NOMO-1 treated with DMSO at 0.1 percent for 48 hours (cell line): Measurements from ENCODE around the gene CFAP210.

Experiments used
- DNase-seq: peaks from one replicate; lab custom pipeline; 2025; ENCODE audit not compliant: unreplicated experiment; lab: John Stamatoyannopoulos, UW

The CFAP210 gene

DNA sequence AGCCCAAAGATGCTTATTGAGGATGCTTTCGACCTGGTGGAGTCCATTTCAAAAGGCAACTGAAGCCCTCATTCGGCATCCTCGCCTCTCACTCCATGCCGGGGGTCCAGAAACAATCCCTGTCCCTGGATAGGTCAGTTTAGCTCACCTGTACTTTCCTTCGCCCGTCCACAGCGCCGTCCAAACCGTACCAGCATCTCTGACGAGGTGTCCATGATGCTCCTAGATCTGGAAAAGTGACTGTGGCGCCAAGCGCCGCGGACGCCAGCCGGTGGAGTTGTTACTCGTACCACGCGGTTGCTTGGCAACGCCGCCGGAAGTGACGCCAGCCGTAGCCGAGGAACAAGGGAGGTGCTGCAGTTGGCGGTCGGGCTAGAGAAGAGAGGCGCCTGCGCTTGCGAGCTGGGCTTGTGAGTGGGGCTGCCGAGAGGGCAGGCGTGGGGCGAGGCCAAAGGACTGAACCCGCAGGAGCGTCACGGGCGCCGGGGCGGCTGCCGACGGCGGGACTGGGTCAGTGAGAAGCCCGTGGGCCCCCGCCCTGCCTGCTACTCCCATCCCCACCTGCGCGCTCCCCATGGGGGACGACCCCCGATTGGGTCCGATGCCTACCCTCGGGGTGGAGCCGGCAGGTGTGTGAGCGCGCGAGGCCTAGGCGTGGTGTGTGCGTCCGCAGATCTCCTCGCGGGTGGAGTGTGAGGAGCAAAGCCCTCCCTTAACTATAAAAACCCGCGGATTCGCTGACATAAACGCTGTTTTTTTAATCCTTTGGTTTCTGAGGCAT lies at the start of gene CFAP210, which contains the start of gene PHOSPHO2:
CFAP210 (minus strand) TSS at position 293 of the 781 bp plus-strand sequence; CDS start at position 215, 78 bp downstream.
PHOSPHO2 (plus strand) TSS at position 357 of the 781 bp plus-strand sequence. CDS start 6,503 bp downstream, outside the sequence.
- peak; percentile 95 for DNase-seq

DNA sequence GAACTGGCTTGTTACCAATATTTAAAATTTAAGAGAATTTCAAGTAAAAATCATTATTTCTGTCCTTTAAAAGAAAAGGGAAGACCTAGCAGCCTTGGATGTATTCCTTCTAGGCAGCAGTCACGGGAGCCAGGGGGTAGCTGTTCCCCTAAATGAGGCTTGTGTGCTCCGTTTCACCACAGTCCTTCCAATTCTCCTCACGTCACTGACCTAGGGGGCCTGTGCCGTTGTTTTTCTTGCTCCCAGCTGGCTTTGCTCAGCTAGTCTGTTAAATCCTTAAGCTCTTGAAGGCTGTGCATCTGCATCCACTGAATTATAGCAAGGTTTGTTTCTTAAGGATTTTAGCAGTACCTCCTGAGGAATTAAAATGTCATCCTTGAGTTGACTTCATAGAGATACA lies 49.3 kb upstream of the CFAP210 start:
- DNase-seq: no peak

DNA sequence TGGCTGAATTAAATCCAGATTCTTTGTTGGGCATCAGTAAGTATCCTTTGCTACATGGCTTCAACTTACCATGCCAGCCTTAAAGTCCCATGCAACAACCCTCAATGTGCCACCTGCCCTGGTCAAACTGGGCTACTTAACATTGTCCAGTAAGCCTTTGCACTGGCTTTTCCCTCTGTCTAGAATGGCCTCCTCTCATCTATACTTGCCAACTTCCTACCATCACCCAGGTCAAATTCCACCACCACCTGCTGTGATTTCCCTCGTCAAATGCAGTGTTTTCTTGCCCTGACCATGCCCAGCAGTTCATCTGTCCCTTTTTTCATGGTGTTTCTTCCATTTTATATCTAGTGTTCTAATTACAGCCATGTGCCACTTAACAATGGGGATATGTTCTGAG lies 45.1 kb upstream of the CFAP210 start:
- no peak for DNase-seq

GRCh38 chr2:169738566-169739229 lies 44.5 kb upstream of the CFAP210 start:
- DNase-seq: no peak

DNA sequence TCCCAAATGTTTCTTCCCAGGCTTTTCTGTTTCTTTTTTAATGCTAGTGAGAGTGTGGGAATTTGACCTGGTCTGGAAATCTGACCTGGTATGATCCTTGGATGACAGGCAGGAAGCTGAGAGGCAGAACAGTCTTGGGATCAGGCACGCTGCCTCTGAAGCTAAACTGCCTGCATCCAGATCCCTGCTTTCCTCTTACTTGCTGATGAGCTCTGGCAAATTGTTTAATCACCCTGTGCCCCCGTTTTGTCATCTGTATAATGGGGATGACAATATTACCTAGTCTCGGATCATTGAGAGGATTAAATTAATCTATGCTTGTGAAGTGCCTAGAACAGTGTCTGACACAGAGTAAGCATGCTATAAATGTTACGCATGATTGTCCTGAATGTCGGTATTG lies 42.7 kb upstream of the CFAP210 start:
- no peak for DNase-seq

DNA sequence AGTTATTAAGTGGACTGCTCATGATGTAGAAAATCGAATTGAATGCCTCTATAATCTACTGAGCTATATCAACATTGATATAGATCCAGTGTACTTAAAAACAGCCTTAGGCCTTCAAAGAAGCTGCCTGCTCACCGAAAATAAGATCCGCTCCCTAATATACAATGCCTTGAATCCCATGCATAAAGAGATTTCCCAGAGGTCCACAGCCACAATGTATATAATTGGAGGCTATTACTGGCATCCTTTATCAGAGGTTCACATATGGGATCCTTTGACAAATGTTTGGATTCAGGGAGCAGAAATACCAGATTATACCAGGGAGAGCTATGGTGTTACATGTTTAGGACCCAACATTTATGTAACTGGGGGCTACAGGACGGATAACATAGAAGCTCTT lies 41.4 kb upstream of the CFAP210 start:
- DNase-seq: no peak

DNA sequence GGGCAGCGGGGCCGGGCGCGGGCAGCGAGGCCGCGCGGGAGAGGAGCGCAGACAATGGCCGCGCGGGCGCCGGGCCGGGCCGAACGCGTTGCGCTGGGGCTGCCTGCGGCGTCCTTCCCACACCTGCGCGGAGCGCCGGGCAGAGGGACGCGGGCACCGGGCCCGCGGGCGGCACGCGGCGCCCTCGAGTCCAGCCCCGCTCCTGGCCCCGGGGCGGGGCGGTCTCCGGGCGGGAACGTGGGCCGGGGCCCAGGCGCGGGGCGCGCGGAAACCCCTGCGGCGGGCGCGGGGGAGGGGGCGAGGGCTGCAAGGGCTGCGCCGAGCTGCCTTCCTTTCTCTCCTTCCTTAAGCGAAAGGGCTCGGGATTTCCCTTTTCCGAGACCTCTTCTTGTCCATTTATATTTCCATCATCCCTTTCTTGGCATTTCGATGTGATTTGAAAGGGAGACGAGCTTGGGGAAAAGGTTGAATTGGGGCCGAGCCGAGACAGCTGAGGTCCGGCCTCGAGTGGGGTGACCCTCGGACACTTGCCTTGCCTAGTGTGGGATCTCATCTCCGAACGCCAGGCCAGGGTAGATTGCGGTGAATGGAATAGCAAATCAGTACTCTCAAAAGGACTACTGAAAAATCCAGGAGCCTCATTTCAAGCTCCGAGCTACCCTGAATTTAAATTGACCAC lies 40.1 kb upstream of the CFAP210 start:
- DNase-seq: no peak

- no peak for DNase-seq
Observed at GRCh38 chr2:169732583-169733358, 38.6 kb upstream of the CFAP210 start.

- DNase-seq: no peak
Observed at GRCh38 chr2:169732075-169732474, 37.9 kb upstream of the CFAP210 start.

DNA sequence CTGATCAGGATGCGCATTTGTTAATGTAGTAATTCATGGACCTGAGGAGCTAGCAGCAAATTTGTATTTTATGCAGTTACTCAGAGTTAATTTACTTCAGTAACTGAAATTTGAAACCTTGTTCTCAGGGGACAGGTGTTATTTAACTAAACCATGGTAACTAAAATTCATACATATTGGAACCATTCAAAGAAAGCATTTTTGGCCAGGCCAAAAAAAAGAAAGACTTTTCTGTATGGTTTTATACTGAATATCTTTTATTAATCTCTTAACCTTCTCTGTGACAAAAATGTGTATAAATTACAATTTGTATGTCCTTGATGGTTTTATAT lies 35.0 kb upstream of the CFAP210 start:
- DNase-seq: no peak

GRCh38 chr2:169727065-169727464 lies 32.9 kb upstream of the CFAP210 start:
- DNase-seq: no peak

- DNase-seq: no peak
Observed at GRCh38 chr2:169721016-169721415, 26.8 kb upstream of the CFAP210 start.

DNA sequence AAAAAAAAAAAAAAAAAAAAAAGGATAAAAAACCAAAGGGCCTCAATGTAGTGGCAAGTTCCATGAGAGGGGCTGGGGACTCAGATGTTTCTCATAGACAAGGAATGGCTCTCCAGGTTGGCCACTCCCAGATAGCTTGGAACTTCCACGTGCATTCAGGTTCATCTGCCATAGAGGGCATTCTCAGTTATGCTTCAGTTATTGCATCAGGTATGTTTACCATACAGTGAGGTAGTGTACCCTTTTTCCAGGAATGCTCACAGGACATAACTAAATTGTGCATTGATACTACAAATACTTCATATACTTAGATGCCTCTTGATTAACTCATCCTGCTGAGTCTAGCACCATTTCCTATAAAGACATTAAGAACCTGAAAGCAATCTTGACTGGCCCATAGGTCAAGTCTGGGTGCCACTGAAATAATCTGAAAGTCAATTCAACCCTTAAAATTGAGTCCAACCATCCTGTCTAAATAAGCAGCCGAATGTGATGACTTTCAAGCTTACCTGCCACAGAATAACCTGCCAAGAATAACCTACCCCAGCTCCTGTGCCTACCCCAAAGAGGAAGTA lies 24.8 kb upstream of the CFAP210 start:
- no peak for DNase-seq

DNA sequence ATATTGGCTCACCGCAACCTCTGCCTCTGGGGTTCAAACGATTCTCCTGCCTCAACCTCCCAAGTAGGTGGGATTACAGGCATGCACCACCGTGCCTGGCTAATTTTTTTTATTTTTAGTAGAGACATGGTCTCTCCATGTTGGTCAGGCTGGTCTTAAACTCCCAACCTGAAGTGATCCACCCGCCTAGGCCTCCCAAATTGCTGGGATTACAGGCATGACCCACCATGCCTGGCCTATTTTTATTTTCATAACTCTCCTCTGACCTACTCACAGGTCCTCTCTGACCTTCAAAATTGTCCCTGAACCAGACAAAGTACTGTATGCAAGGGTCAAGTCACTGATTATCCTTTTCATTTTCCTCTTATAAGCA lies 23.5 kb upstream of the CFAP210 start:
- no peak for DNase-seq

DNA sequence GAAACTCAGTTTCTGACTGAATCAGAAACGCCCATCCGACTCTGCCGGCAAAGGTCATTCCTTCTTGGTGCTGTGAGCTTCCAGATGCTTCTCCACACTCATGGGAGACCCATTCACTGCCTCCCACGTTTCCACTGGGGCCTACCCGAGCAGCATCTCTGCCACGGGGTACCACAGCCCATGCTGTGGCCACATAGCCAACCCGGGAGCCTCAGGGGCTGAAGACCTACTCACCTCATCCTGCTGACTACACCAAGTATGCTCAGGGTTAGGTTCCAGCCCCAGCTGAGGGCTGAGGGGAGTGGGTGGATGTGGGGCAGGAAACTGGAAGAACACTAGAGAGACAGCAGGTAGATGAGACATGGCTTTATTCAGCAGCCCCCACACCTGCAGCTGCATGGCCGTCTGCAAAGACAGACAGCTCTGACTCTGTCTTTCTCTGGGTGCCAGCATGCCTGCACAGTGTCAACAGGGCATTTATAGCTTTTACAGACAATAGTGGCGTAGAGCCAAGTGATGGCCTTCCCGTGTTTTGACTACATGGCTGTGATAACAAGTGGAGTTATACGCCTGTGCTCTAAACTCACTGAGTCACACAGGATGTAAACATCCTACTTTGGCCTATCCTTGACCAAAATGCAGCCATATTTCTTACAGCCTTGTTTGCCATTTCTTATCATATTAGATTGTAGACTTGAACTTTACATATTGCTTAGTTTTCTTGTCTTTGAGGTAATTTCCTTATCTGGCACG lies 22.9 kb upstream of the CFAP210 start:
- no peak for DNase-seq

GRCh38 chr2:169716238-169716886 lies 22.2 kb upstream of the CFAP210 start:
- DNase-seq: no peak

DNA sequence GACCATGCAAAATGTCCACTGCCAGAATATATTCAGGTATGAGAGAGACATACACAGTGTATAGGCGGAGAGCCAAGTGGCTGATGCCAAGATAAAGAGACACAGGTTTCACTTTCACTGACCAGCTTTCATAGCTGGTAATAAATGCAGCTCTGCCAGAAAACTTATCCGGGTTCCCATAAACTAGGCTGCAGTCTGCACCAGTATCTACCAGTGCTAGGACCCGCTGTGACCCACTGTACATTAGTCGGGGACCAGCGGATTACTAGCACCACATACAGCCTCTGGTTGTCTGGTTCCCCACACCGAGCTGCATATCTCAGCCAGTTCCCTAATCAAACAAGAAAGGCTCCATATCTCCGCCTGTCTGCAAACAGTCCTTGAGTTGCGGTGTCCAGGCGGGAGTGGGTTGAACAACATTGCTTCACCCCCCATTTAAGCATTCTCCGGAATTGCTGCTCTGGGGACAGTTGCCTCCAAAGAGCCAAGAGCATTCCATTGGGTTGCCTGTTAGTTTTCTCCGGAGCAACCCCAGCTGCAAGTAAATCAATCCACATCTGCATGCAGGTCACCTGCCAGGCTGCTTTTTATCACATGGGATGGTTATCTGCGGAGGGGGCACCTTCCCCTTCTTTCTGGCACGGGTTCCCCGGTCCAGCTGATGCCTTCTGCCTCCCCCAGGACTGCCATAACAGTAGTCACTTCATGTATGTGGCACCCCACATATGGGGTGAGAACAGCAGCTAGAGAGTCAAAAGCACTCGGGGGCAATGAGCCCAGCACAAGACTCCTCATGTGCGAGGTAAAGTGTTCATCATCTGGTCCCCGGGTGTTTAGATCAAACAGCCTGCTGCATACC lies 21.4 kb upstream of the CFAP210 start:
- no peak for DNase-seq

- DNase-seq: no peak
Observed at GRCh38 chr2:169714699-169715098, 20.5 kb upstream of the CFAP210 start.

GRCh38 chr2:169713331-169713730 lies 19.1 kb upstream of the CFAP210 start:
- DNase-seq: no peak
